Activated naive CD4-positive, alpha-beta T cell treated with anti-CD3 and anti-CD28 coated beads, Interleukin-2, amount 50 U/mL, for 16 hours (primary cell): ENCODE data around the gene HSPB7.
"Not testable (repeated sequence)": the region's sequence is repeated elsewhere in the genome, so short reads cannot be mapped to it uniquely, and the experiment has no call there.

Source experiments
- DNase-seq: peaks from one replicate; pipeline ENCODE4 v3.0.0-alpha.2; 2020

The HSPB7 gene

DNA sequence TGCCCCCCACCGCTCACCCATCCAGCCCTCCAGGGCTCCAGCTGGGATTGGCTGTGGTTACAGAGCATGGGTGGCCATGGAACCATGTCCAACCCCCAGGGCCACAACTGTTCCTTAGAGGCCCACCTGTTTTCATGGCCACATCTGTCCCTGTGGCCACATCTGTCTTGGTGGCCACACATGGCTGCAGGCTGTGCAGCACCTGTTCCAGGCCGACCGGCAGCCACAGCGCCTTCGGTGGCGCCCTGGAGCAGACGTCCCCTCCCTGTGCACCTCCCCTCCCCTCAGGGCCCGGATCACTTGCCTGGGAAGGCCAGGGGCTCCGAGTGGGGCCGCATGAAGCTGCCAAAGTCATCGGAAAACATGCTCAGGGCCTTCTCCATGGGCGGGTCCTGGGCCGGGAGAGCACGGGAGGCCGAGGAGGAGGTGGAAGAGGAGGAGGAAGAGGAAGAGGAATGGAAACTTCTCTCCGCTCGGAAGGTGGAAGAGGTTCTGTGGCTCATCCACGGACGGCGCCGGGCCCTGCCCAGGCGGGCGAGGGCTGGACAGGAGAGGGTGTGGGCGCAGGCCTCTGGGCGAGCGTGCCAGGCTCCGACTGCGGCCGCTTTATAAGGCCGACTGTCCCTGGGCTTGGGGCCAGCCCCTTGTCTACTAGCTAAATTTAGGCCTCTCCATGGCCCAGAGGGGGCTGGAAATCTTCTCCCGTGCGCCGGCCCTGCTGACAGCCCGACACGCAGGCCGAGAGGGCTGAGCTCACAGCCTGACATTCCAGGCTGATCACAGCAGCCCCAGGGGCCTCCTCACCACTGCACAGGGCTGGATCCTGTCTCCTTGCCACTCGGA is at the start of gene HSPB7:
Gene HSPB7 (minus strand): TSS at position 583 of the 843 bp plus-strand sequence. CDS start 80 bp downstream, at position 503.
- DNase-seq: no peak

DNA sequence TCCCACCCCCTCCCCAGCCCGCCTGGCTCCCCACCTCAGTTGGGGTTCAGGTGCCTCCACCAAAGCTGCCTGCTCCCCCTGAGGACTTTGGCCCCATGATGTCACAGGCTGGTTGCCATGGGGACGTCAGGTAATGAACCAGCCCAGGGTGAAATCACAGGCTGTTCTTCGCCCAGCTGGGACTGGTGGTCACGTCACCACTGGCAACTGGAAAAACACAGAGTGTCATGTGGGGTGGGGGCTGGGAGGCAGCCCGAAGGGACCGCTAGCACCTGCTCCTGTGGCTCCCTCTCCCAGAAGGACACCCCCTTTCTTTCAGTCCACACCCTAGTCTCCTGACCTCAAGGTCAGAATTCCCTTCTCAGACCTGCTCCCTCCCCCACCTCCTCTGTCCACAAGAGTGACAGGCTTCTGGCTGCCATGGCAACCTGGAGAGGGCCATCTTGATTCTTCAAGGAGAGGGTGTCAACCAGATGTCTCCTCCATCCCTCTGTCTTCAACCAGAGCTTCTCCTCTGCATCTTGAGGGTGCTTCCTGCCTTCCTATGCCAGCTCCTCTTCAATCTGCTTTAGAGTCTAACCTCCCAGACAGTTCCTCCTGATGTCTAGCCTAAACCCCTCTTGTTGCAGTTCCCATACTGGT is 49.4 kb upstream of the HSPB7 start:
- no peak for DNase-seq

DNA sequence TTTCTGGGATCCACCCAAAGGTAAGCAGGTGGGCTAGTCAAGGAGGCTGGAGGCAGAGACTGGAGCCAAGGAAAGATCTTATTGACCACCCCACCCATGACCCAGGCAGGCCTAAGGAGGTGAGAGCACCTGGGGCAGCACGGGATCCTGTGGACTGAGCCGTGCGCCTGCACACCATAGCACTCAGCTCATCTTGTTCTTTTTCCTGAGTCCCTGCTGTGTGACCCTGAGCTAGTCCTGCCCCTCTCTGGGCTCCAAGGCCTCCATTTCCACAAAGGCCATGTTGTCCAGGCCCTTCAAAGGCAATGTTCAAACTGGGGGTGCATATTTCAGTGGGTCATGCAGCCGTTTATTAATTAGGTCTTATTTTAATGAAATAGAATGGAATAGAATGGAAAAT is 48.4 kb upstream of the HSPB7 start:
- DNase-seq: no peak

DNA sequence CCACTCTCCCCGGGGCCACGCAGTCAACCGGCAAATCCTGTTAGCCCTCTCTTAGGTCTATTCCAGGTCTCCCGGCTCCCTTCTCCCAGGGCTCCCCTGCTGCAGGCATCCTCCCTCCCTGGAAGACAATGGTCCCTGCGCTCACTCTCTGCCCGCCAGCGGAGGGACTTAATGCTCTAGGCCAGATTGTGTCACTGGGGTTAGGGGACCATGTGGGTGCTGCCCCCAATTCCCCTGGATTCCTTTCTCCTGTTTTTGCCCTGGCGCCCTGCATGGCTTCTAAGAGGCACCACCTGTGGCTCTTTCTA is 47.4 kb upstream of the HSPB7 start:
- no peak for DNase-seq

DNA sequence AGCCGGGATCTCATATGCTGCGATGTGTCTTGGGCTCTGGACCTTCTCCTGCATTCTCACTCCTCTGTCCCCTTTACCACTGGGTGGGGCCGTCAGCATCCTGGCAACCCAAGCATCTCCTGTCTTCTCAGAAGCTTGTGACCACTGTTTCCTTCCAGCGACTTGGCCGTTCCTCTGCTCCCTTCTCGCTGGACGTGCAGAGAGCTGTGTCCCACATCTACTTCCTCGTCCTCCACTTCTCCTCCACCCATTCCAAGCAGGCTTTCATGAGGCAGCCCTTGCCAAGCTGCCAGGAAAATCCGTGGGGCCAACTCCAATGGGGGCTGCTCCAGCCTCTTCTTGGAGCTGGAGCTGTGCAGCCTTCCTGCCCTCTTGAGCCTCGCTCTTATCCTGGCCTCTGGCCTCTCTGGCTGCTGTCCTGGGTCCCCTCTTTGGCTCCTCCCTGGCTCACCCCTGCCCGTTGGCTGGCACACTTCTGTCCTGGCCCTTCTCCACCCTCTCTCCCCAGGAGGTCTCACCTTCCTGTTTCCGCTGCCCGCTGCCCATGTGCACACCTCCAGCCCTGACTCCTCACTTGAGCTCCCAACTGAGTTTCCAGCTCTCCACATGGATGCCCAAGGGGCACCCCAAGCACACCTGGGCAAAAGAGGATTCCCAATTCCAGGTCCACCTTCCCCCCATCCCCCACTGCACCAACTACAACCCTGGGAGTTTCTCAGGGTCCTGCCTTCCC is 46.9 kb upstream of the HSPB7 start:
- DNase-seq: no peak

DNA sequence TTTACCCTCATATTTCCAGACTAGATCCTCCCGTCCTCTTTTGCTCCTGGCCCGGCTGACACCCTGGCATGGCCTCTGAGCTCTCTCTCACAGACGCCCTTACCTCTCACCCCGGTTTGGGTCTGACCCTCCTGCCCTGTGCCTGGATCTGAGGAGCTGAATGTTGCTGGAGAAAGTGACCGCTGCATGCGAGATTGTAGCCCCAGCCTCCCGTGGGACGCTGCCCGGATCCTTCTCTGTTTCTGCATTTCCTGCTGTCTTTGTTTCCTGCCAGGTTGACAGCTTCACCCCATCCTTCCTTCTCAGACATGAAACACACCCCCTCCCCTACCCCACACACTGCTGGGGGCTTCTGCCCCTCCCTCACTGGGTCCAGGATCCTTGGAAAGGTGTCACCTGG is 46.1 kb upstream of the HSPB7 start:
- DNase-seq: no peak

DNA sequence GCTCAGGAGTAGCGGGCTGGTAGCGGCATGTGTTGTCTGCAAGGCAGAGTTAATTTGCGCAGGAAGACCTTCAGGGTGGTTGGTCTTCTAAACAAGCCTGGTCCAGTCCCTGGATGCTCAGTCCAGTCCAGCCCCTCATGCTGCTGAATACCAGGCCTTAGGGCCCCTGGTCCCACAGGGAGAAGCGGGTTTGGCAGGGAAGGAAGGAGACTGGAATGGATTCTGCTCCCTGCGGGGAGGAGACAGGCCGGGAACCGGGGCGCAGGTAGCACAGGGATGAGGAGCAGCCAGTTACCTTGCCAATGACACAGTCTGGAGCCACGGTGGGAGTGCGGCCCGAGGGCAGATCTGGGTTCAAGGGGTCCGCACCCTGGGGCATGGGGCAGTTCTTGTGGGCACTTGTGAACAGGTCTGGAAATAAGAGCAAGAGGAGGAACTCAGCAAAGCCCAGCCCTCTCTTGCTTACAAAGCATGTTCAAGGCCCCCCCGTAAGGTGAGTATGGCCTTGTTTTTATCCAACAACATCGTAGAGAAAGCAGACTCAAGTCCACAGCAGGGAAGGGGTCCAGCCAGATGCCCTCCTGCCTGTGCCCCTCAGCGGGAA is 45.5 kb upstream of the HSPB7 start:
- no peak for DNase-seq

DNA sequence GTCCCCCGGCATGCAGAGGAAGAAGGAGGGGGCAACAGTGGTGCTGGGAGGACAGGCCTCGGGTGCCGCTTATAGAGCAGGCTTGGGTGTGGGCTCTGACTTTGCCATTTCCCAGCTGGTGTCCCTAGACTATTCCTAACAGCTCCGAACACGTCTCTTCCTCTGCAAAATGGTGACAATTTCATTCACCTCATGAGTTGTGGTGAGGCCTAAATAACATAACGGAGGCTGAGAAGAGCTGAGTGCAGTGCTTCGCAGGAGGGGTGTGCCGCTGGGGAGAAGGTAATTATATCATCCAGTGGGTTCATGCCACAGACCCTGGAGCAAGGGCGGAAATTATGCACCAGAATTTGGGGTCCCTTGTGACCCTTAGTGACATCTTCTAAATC is 44.8 kb upstream of the HSPB7 start:
- not testable (repeated sequence) for DNase-seq

DNA sequence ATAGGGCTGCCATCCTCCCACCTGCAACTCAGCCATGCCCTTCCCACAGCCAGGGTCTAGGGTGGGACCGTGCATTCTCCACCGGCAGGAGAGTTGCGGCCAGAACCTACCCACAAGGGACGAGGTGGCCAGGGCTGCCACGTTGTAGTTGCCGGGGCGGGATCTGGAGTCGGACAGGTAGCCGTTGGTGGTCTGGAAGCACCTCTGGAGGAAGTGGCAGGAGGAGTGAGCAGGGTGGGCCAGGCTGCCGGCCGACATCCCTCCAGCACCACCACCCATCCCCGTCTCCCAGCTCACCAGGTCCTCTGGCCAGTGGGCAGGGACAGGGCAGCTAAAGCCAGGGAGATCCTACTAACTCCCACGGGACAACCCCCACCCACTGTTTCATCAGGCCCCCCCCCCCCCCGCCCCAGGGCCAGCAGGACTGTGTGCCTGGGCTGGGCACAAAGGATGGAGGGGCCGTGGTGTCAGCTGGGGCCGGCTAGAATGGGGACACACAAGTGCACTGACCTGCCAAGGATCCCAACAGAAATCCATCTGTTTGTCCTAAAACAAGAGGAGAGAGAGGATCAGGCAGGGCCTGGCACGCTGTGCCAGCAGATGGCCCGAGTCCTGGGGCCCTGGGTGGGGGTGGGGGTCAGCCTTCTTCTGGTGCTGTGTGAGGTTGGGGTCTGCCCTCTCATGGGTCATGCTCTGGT is 44.3 kb upstream of the HSPB7 start:
- not testable (repeated sequence) for DNase-seq

DNA sequence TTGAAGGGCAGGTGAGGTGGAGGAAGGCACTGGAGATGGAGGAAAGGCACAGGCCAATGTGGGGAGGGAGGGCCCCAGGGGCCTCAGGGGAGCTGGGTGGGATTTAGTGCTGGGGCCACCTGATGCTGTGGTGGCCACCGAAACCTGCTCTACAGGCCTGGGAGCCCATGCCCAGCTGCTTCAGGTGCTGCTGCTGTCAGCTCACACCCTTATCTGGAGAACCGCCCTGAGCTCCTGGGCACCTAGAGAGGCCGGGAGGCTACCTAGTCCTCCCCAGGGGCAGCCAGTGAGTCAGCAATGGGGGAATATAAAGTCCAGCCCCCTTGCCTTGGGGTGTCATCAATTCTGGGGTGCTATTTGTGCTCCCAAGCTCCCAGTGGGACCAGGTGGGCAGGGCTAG is 43.4 kb upstream of the HSPB7 start:
- no peak for DNase-seq

DNA sequence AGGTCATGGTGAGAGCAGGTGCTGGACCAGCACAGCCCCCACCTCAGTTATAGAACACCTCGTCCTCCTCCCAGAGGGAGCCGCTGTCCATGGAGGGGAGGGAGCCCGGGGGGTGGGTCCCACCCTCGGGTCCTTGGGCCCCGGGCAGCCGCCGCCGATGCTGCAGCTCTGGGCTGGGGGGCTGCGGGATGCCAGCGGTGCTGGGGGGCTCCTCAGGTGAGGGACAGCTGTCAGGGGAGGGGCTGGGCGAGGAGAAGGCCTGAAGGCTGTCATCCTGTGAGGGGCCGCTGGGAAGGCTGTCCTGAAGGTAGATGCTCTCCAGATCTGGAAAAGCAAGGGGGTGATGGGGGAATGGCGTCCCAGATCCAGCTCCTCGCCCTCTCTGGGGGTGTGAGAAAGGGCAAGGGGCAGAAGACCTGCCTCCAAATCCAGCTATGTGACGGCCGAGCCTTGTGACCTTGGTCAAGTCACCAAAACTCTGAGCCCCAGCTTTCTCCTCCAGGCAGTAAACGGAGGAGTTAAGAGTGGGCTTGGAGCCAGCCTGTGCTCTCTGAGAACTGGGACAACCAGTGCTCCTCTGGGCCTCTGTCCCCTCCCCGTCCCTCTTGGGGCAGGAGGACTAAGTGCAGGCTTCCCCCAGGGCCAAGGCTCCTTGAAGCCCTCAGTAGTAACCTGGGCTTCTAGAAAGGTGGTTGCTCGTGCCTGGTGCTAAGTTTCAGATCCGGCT is 40.7 kb upstream of the HSPB7 start:
- not testable (repeated sequence) for DNase-seq

DNA sequence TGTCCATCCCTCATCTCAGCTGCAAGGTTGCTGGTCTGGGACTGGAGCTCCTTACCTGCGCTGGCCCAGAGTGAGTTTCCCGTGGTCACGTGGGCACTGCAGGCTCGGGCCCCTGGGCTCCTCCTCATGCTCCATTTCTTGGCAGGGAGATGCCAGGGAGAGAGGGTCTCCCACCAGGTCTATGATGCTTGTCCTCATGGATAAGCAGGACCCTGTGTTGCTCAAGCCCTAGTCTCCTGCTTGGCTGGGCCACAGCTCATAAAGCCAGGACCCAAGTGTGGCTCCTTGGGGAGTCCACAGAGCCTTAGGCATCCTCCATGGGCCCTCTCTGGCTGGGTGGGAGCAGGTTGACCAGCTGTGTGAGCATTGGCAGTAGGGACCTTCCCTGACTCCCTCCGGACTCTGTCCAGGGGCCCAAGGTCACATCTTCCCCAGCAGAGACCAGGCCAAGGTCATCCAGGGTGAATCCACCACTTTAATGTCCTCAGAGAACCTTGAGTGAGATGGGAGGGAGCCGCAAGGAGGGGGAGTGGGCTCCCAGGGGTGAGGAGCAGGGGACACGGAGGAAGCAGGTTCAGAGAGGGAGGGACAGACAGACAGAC is 39.6 kb upstream of the HSPB7 start:
- not testable (repeated sequence) for DNase-seq

DNA sequence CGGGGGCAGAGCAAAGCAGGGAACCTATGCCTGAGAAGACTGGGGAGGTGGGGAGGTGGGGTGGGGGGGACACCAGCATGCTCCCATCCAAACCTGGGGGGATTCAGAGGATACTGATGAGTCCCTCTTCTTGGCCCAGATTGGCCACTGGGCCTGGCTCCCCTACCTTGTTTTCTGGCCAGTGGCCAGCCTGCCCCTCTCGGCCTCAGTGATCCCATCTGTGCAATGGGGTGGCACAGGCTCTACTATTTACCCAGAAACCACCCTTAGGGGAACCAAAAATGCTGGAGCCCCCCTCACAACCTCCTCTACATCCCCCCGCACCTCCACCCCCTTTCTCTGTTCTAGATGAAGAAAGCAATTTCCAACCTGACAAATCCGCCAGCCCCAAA is 38.7 kb upstream of the HSPB7 start:
- not testable (repeated sequence) for DNase-seq

DNA sequence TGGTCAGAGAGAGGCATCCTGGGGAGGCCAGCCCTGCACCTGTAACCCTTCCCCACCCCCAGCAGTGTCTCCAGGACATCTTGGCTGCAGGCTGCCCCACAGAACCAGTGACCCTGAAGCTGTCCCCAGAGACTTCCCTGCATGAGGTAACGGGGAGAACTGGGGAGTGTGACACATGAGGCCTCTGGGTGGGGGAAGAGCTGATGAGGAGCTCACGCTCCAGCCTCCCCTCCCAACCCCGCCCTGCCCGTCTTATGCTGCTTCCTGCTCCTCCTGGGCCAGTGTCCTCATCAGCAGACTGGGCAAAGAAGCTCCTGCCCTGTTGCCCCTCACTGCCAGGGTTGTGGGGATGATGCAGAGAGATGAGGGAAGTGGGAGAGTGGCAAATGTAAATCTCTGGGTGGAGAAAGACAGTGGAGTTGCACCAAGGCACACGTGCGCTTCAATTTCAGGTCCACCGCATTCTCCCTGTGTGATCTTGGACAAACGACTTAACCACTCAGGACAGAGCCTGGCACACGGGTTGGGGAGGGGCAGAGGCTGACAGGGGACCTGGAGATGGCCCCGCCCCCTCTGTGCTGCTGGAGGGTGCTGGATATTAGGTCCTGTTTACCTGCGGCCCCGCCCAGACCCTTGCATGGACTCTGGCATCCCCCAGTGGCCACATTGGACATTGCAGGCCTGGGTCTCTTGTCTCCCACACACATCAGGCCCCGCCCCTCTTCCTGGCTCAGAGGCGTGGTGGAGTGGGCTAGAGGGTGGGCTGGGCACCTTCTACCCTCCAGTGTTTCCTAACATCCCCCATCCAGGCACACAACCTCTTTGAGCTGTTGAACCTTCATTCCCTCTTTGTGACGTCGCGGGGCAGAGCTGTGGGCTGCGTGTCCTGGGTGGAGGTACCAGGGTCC is 38.0 kb upstream of the HSPB7 start:
- DNase-seq: peak; percentile 77

DNA sequence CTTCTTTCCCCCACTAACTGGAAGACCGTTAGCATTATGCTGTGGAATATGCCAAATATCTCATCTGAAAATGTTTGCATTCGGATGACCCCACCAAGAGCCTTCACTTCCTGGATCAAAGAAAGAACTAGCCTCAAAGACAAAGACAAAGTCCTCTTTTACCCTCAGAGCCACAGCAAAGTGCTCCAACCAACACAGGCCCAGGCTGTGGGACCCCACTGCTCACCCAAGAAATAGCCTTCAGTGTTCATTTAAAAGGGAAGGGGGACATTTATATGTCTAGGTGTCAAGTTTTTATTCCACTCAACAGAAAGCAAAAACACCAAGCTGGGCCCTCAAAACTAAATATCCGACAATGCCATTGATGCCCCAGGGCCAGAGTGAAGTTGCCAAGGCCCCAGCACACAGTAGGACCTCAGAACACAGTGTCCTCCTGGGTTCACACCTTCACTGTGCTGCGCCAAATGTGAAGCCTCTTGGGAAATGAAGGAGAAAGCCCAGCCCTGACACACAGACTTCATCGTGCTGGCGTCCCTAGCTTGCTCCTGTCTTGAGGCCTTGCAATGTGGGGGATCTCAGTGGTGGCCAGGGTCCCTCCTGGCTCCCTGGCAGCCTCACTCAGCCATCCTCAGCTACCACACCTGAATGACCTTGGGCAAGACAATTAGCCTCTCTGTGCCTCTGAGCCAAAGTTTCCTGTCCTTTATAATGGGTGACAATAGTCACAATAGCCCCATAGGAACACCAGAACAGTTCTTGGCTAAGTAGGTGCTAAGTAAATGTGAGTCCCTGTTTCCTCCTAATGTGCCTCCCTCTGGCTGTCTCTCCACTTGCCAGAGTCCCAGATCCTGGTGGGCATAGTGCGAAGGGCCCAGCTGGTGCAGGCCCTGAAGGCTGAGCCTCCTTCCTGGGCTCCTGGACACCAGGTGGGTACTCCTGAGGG is 37.0 kb upstream of the HSPB7 start:
- no peak for DNase-seq

DNA sequence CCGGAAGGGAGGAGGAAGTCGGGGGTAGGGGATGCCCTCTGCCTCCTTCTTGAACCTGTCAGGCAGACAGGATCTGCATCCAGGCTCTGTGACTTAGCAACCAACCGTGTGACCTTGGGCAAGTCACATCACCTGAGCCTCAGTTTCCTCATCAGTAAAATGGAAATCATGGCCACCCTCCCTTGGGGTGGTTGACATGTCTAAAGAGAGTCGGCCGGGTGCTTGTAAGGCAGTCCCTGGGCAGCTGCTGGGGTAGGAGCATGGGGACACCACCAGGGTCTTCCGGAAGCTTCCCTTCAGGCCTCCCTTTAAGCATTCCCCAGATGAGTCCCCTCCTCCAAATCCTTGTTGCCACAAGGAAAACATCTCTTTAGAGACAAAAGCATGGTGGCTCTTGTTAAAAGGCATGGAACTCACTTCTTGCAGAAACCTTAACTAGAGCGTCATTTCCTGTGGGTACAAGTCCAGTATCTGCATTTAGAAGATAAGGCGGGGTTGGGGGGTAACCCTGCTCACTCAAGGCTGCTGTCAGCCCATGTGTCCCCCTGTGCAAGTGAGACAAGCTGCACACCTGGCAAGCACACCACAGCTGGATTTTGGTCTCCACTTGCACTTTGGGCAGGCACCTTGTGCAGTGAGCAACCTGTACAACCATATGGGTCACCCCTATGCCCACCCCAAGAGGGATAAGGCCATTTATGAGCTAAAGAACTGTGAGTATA is 36.1 kb upstream of the HSPB7 start:
- DNase-seq: no peak

DNA sequence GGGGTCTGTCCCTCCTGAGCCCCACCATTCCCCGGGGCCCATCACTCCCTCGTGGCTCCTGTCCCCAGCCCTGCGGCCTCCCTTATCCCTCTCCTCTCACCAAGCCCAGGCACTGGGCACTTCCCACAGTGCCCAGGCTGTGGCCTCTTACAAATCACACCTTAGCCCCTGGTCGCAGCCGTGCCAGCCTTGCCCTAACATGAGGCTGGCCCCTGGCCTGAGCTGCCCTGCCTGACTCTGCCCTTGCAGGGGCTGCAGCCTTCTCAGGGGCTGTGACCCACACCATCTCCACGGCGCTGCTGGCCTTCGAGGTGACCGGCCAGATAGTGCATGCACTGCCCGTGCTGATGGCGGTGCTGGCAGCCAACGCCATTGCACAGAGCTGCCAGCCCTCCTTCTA is 34.1 kb upstream of the HSPB7 start:
- DNase-seq: not testable (repeated sequence)

DNA sequence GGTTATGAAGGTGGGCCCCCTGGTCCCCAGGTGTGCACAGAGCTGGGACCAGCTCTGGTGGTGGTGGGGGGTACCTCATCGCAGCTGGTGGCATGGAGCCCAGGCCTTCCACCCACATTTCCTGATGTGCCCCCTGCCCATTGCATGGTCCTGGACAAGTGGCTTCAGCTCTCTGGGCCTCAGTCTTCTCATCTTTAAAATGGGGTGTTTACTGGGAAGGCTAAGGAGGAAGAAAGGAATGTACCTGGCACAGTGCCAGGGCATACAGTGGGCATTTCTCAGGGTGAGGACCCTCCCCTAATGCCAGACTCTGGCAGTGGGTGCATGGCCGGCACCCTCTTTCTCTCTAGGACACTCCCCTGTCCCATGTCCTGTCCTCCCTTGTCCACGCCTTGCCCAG is 33.2 kb upstream of the HSPB7 start:
- DNase-seq: no peak

DNA sequence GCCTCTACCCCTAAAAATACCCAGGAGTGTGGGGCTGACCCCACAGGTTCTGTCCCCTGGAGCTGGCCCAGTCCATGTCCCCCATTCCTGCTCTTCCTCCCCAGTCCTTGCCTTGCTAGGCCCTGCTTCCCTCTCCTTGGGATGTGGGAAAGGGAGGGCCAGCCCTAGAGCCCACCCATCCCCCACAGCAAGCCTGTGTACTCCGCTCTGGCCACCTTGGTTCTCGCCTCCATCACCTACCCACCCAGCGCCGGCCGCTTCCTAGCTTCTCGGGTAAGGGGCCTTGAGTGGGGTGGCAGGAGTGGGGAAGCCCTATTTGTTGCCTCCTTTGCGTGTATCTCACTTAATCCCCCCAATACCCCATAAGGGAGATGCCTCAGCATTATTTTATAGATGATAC is 32.5 kb upstream of the HSPB7 start:
- no peak for DNase-seq
